ENCODE measurements around the gene HOXA5.

GRCh38 chr7:27182861-27183681 is 39.6 kb upstream of the HOXA5 start:
- TF ChIP-seq POLR2AphosphoS5 (IDR thresholded peaks at IDR 0.05; ENCODE audit: insufficient read depth, low read depth, low read length) (no peak), POLR2A (IDR thresholded peaks at IDR 0.05; ENCODE audit: low read depth, low read length) (no peak), EZH2 (IDR thresholded peaks at IDR 0.05; ENCODE audit: borderline replicate concordance, low read depth, low read length, severe bottlenecking) (no peak), MYC (IDR thresholded peaks at IDR 0.05; ENCODE audit: low read depth, low read length) (no peak), MAX (IDR thresholded peaks at IDR 0.05; ENCODE audit: insufficient read depth, insufficient read length) (no peak), JUN (IDR thresholded peaks at IDR 0.05; ENCODE audit: borderline replicate concordance, insufficient read depth, insufficient read length, low read depth) (no peak)
- TF ChIP-seq, protein P1, sequence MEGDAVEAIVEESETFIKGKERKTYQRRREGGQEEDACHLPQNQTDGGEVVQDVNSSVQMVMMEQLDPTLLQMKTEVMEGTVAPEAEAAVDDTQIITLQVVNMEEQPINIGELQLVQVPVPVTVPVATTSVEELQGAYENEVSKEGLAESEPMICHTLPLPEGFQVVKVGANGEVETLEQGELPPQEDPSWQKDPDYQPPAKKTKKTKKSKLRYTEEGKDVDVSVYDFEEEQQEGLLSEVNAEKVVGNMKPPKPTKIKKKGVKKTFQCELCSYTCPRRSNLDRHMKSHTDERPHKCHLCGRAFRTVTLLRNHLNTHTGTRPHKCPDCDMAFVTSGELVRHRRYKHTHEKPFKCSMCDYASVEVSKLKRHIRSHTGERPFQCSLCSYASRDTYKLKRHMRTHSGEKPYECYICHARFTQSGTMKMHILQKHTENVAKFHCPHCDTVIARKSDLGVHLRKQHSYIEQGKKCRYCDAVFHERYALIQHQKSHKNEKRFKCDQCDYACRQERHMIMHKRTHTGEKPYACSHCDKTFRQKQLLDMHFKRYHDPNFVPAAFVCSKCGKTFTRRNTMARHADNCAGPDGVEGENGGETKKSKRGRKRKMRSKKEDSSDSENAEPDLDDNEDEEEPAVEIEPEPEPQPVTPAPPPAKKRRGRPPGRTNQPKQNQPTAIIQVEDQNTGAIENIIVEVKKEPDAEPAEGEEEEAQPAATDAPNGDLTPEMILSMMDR (IDR thresholded peaks at IDR 0.05; ENCODE audit: extremely low read depth in 1 of 2, insufficient read depth in 1 of 2, low read depth in 1 of 2, low read length in 2 of 2), result no peak
